HFFc6 (cell line): ENCODE data around the gene VAMP7. TPM values are rescaled to one million over a fixed set of nuclear protein-coding genes. Genes with fewer than 3 reads are reported as not detected.
"Not testable (repeated sequence)": the region's sequence is repeated elsewhere in the genome, so short reads cannot be mapped to it uniquely, and the experiment has no call there.

Experiments used
- DNase-seq: peaks from one replicate; pipeline ENCODE4 v3.0.0-alpha.2; 2018
- H3K27ac Mint-ChIP-seq: 2 replicates; pipeline ENCODE4 v1.8.0; 2020; ENCODE audit warnings: mild to moderate bottlenecking, mixed read lengths
- H3K27me3 Mint-ChIP-seq: 2 replicates; pipeline ENCODE4 v1.8.0; 2021; ENCODE audit warnings: mild to moderate bottlenecking, moderate library complexity, mixed read lengths; ENCODE audit not compliant: insufficient read depth
- H3K36me3 Mint-ChIP-seq: 2 replicates; pipeline ENCODE4 v1.8.0; 2021; ENCODE audit warnings: low read depth, mixed read lengths
- H3K4me1 Mint-ChIP-seq: 2 replicates; pipeline ENCODE4 v1.8.0; 2020; ENCODE audit warnings: low read depth, mixed read lengths
- H3K4me3 Mint-ChIP-seq: 2 replicates; pipeline ENCODE4 v1.8.0; 2020; ENCODE audit warnings: mild to moderate bottlenecking, moderate library complexity, mixed read lengths
- H3K9me3 Mint-ChIP-seq: 2 replicates; pipeline ENCODE4 v1.8.0; 2020; ENCODE audit warnings: mild to moderate bottlenecking, mixed read lengths
- CTCF ChIP-seq: fragments of 200-600 bp; sonication (generic); IDR thresholded peaks from 2 replicates; pipeline ENCODE4 v1.5.0; 2021; ENCODE audit warnings: antibody characterized with exemption, mild to moderate bottlenecking
- long read RNA-seq: library from polyadenylated mRNA; unstranded; transcript quantifications from one replicate; pipeline ENCODE4 v2.0.0, GENCODE V29; 2019
- total RNA-seq, 6 experiments: library from RNA; stranded (reverse); fragmentation: NEBNext Ultra II Directional; extraction: Animal tissue kit (Norgen Biotek cat#: 25700); gene quantifications; 2 replicates in 1 of 6; 3 replicates in 5 of 6; pipeline ENCODE4 v1.2.3, GENCODE V29; 2021

The VAMP7 gene
- 10 to 100 TPM; 37.2 to 50.5 (median 46.3) TPM for total RNA-seq
- long read RNA-seq, transcript VAMP7-202 (8 exons, 2,646 nt) = major isoform, 74 of 87 reads
- long read RNA-seq, partial matches to known transcripts = 1 of 87 reads
- long read RNA-seq, other reads (novel, unspliced or antisense) = 8 of 87 reads

GRCh38 chrX:155881158-155881993, at the start of gene VAMP7:
VAMP7 (plus strand) TSS chrX:155881345; CDS start chrX:155889467, 8,122 bp downstream.
- peak within 1 kb of the TSS; percentile 93 for H3K27ac Mint-ChIP-seq
- peaks cover 2% of the 10 kb centered on the region; the same call in 1 of the 2 replicates for H3K27me3 Mint-ChIP-seq
- H3K36me3 Mint-ChIP-seq = no peaks in the 10 kb centered on the region
- H3K9me3 Mint-ChIP-seq = peaks cover 4% of the 10 kb centered on the region
- peak within 1 kb of the TSS; percentile 89 for H3K4me3 Mint-ChIP-seq
- no peaks in the 10 kb centered on the region for H3K4me1 Mint-ChIP-seq
- DNase-seq = peak; percentile 82
- TF ChIP-seq CTCF = no peak

- Mint-ChIP-seq H3K4me1 (no peaks in the 10 kb centered on the region), H3K27ac (no peak overlapping the region), H3K4me3 (no peak overlapping the region), H3K9me3 (peaks cover 37% of the 10 kb centered on the region), H3K36me3 (no peaks in the 10 kb centered on the region), H3K27me3 (no peaks in the 10 kb centered on the region; the same call in 1 of the 2 replicates)
- TF ChIP-seq CTCF = no peak
- DNase-seq = no peak
Observed at GRCh38 chrX:155841232-155841631, 39.9 kb upstream of the VAMP7 start.

GRCh38 chrX:155851786-155852185, 29.4 kb upstream of the VAMP7 start:
- DNase-seq, H3K4me1 Mint-ChIP-seq, H3K27ac Mint-ChIP-seq, H3K36me3 Mint-ChIP-seq, H3K4me3 Mint-ChIP-seq, H3K9me3 Mint-ChIP-seq, H3K27me3 Mint-ChIP-seq: not testable (repeated sequence)

GRCh38 chrX:155857561-155857960, 23.6 kb upstream of the VAMP7 start:
- peak; percentile 40; the same call in 1 of the 2 replicates for TF ChIP-seq CTCF
- H3K4me1 Mint-ChIP-seq = no peaks in the 10 kb centered on the region
- no peaks in the 10 kb centered on the region for H3K36me3 Mint-ChIP-seq
- H3K27ac Mint-ChIP-seq = no peak overlapping the region
- no peaks in the 10 kb centered on the region; the same call in 1 of the 2 replicates for H3K27me3 Mint-ChIP-seq
- no peak for DNase-seq
- H3K9me3 Mint-ChIP-seq = no peaks in the 10 kb centered on the region
- no peak overlapping the region for H3K4me3 Mint-ChIP-seq

- peak; percentile 28 for DNase-seq
- Mint-ChIP-seq H3K9me3 (peaks cover 15% of the 10 kb centered on the region), H3K27me3 (no peaks in the 10 kb centered on the region; the same call in 1 of the 2 replicates), H3K4me1 (no peaks in the 10 kb centered on the region), H3K4me3 (no peak overlapping the region), H3K36me3 (no peaks in the 10 kb centered on the region), H3K27ac (no peak overlapping the region)
- peak; percentile 53 for TF ChIP-seq CTCF
Observed at GRCh38 chrX:155864655-155865054, 16.5 kb upstream of the VAMP7 start.

- no peaks in the 10 kb centered on the region for H3K4me1 Mint-ChIP-seq
- H3K27ac Mint-ChIP-seq = no peak overlapping the region
- no peak overlapping the region for H3K4me3 Mint-ChIP-seq
- no peak for DNase-seq
- no peaks in the 10 kb centered on the region for H3K36me3 Mint-ChIP-seq
- no peaks in the 10 kb centered on the region; the same call in 1 of the 2 replicates for H3K27me3 Mint-ChIP-seq
- H3K9me3 Mint-ChIP-seq = peaks cover 15% of the 10 kb centered on the region
- TF ChIP-seq CTCF = no peak
Observed at GRCh38 chrX:155865193-155865592, 16.0 kb upstream of the VAMP7 start.
